Liver (tissue), 9 donors: ENCODE data around the gene RASA1. TPM values are rescaled to one million over a fixed set of nuclear protein-coding genes. Genes with fewer than 3 reads are reported as not detected.

Experiments used
- DNase-seq: peaks from one replicate; pipeline ENCODE4 v3.0.0-alpha.2; 2017; ENCODE audit warnings: low spot score
- H3K27ac ChIP-seq, 2 donors: one replicate each; pipeline ENCODE4 v1.7.0; 2013; ENCODE audit warnings: inconsistent platforms in 2 of 2, low read length in 2 of 2, control low read depth in 1 of 2, low read depth in 1 of 2, mild to moderate bottlenecking in 1 of 2
- H3K27me3 ChIP-seq, 4 donors: one replicate each; pipeline versions ENCODE4 v1.6.1 to v1.7.0; 2013; ENCODE audit warnings: low read length in 3 of 4, inconsistent platforms in 1 of 4, mild to moderate bottlenecking in 1 of 4, moderate library complexity in 1 of 4; ENCODE audit not compliant: control insufficient read depth in 4 of 4, insufficient read depth in 4 of 4
- H3K36me3 ChIP-seq, 4 donors: one replicate each; pipeline versions ENCODE4 v1.6.1 to v1.7.0; 2013; ENCODE audit warnings: low read length in 3 of 4, mild to moderate bottlenecking in 3 of 4, low read depth in 1 of 4, moderate library complexity in 1 of 4; ENCODE audit not compliant: control insufficient read depth in 4 of 4, insufficient read depth in 3 of 4
- H3K4me1 ChIP-seq, 4 donors: one replicate each; pipeline versions ENCODE4 v1.6.1 to v1.7.0; 2013; ENCODE audit warnings: low read length in 3 of 4, mild to moderate bottlenecking in 3 of 4, moderate library complexity in 1 of 4; ENCODE audit not compliant: control insufficient read depth in 4 of 4, insufficient read depth in 4 of 4
- H3K4me3 ChIP-seq, 3 donors: one replicate each; pipeline versions ENCODE4 v1.6.1 to v1.7.0; 2013; ENCODE audit warnings: low read length in 3 of 3, control low read depth in 1 of 3, low read depth in 1 of 3, mild to moderate bottlenecking in 1 of 3
- H3K9ac ChIP-seq, 2 donors: one replicate each; pipeline ENCODE4 v1.7.0; 2013; ENCODE audit warnings: low read length in 2 of 2, mild to moderate bottlenecking in 2 of 2, moderate library complexity in 2 of 2, control low read depth in 1 of 2, low read depth in 1 of 2
- H3K9me3 ChIP-seq, 4 donors: one replicate each; pipeline versions ENCODE4 v1.6.1 to v1.7.0; 2013; ENCODE audit warnings: low read length in 3 of 4; ENCODE audit not compliant: control insufficient read depth in 4 of 4
- CTCF ChIP-seq: fragments of 150-350 bp; IDR thresholded peaks from 2 replicates; pipeline ENCODE4 v1.5.1; 2017; ENCODE audit warnings: improper control_type of control experiment, low read depth, low read length; ENCODE audit not compliant: missing input control
- EGR1 ChIP-seq, 2 donors: IDR thresholded peaks; 2 replicates each; pipeline ENCODE4 v1.6.1; 2016 to 2018; ENCODE audit warnings: antibody characterized with exemption in 2 of 2, low read depth in 2 of 2
- FOXA1 ChIP-seq: IDR thresholded peaks from 2 replicates; pipeline ENCODE4 v1.6.1; 2016; ENCODE audit warnings: antibody characterized with exemption
- FOXA2 ChIP-seq: IDR thresholded peaks from 2 replicates; pipeline ENCODE4 v1.6.1; 2016; ENCODE audit warnings: antibody characterized with exemption
- GABPA ChIP-seq, 2 donors: IDR thresholded peaks in 1 of 2; conservative IDR thresholded peaks in 1 of 2; 2 replicates each; pipeline ENCODE4 v1.6.1; 2016; ENCODE audit warnings: antibody characterized with exemption in 2 of 2, mild to moderate bottlenecking in 1 of 2, moderate library complexity in 1 of 2
- HNF4A ChIP-seq, 2 donors: conservative IDR thresholded peaks; 2 replicates each; pipeline ENCODE4 v1.6.1; 2016; ENCODE audit warnings: antibody characterized with exemption in 2 of 2, mild to moderate bottlenecking in 2 of 2
- HNF4G ChIP-seq: IDR thresholded peaks from 2 replicates; pipeline ENCODE4 v1.6.1; 2016; ENCODE audit warnings: antibody characterized with exemption
- JUND ChIP-seq, 2 donors: IDR thresholded peaks; 2 replicates each; pipeline ENCODE4 v1.6.1; 2016; ENCODE audit warnings: antibody characterized with exemption in 2 of 2
- NR2F2 ChIP-seq: IDR thresholded peaks from 2 replicates; pipeline ENCODE4 v1.6.1; 2016; ENCODE audit warnings: antibody characterized with exemption
- RAD21 ChIP-seq, 2 donors: IDR thresholded peaks; 2 replicates each; pipeline ENCODE4 v1.6.1; 2016; ENCODE audit warnings: antibody characterized with exemption in 2 of 2, mild to moderate bottlenecking in 2 of 2
- REST ChIP-seq: IDR thresholded peaks from 2 replicates; pipeline ENCODE4 v1.6.1; 2016; ENCODE audit warnings: antibody characterized with exemption, mild to moderate bottlenecking
- RXRA ChIP-seq, 2 donors: IDR thresholded peaks; 2 replicates each; pipeline ENCODE4 v1.6.1; 2017 to 2018; ENCODE audit warnings: antibody characterized with exemption in 2 of 2, mild to moderate bottlenecking in 1 of 2
- SP1 ChIP-seq: IDR thresholded peaks from 2 replicates; pipeline ENCODE4 v1.6.1; 2018; ENCODE audit warnings: antibody characterized with exemption, mild to moderate bottlenecking
- TAF1 ChIP-seq: conservative IDR thresholded peaks from 2 replicates; pipeline ENCODE4 v1.6.1; 2016; ENCODE audit warnings: antibody characterized with exemption, mild to moderate bottlenecking
- YY1 ChIP-seq: IDR thresholded peaks from 2 replicates; pipeline ENCODE4 v1.6.1; 2016; ENCODE audit warnings: antibody characterized with exemption, mild to moderate bottlenecking
- ZBTB33 ChIP-seq: IDR thresholded peaks from 2 replicates; pipeline ENCODE4 v1.6.1; 2016; ENCODE audit warnings: antibody characterized with exemption
- WGBS: extraction: QIAGEN DNeasy Blood & Tissue Kit; methylation state at CpG from one replicate; pipeline ENCODE4 v1.1.7; 2013; 5-methylcytosine and 5-hydroxymethylcytosine counted together
- polyA plus RNA-seq, 2 donors: library from polyadenylated mRNA; stranded (reverse) in 1 of 2; unstranded in 1 of 2; fragments of 200-250 nt in 1 of 2; fragments of >200 nt in 1 of 2; fragmentation: Nextera tagmentation in 1 of 2; extraction: Ambion mirVana in 1 of 2; gene quantifications; one replicate each; pipeline versions ENCODE4 v1.2.1 to v1.2.3, GENCODE V29; 2013 to 2015
- total RNA-seq, 2 donors: library from RNA; depleted of rRNA; stranded (reverse); fragments of >200 nt; gene quantifications; one replicate each; pipeline ENCODE4 v1.2.3, GENCODE V29; 2014
- TF ChIP-seq, protein P1 (sequence below): IDR thresholded peaks from 2 replicates; pipeline ENCODE4 v1.6.1; 2016; ENCODE audit warnings: antibody characterized with exemption
- TF ChIP-seq, protein P2 (sequence below): IDR thresholded peaks from 2 replicates; pipeline ENCODE4 v1.6.1; 2016; ENCODE audit warnings: antibody characterized with exemption
- donor health status: healthy.
- donor health status: healthy.
- donor health status: healthy.
- donor health status: healthy.
- donor health status: healthy.

RASA1 gene
- total and polyA plus RNA-seq, 4 donors = 3.7 to 18.1 (median 7.0) TPM

DNA sequence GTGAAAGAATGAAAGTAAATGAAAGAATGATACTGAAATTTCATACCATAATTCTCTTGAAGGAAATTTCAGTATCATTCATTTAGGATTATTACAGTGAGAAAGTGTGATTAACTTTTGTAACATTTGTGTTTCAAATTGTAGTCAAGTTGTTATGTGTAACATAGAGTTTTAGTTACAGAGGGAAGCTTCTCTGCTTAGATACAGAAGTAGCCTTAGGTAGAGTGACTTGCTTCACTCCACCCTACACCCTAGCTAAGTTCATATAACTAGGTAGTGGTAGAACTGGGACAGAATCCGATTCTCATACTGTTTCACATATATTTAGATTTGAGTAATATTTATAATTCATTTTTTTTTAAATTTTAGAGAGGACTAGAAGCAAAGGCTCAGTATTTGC, 9.0 kb downstream of the RASA1 start:
- 97% methylated on average over 1 of the region's 1 CpG for WGBS
- H3K4me1 ChIP-seq = peaks cover 0 to 6% (median 0%) of the 10 kb centered on the region in 4 donors

More for the DNA sequence above, 9.0 kb downstream of the RASA1 start:
- Histone ChIP-seq H3K27ac (no peak overlapping the region), H3K9me3 (no peaks in the 10 kb centered on the region), H3K27me3 (no peaks in the 10 kb centered on the region), H3K9ac (no peak overlapping the region), H3K36me3 (no peaks in the 10 kb centered on the region), H3K4me3 (no peak overlapping the region)
- DNase-seq = no peak
- TF ChIP-seq, protein P1, sequence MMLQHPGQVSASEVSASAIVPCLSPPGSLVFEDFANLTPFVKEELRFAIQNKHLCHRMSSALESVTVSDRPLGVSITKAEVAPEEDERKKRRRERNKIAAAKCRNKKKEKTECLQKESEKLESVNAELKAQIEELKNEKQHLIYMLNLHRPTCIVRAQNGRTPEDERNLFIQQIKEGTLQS = no peak
- TF ChIP-seq NR2F2 (no peak), SP1 (no peak), HNF4G (no peak), REST (no peak), FOXA1 (no peak), YY1 (no peak), RXRA (IDR thresholded peaks at IDR 0.05) (no peak), EGR1 (IDR thresholded peaks at IDR 0.05; ENCODE audit: low read depth in 2 of 2) (no peak), HNF4A (conservative IDR thresholded peaks at IDR 0.05) (no peak), TAF1 (no peak), ZBTB33 (no peak), CTCF (no peak), JUND (IDR thresholded peaks at IDR 0.05) (no peak), RAD21 (IDR thresholded peaks at IDR 0.05) (no peak), GABPA (IDR thresholded peaks at IDR 0.05 in 1 of 2, conservative IDR thresholded peaks at IDR 0.05 in 1 of 2) (no peak), FOXA2 (no peak)
- TF ChIP-seq, protein P2, sequence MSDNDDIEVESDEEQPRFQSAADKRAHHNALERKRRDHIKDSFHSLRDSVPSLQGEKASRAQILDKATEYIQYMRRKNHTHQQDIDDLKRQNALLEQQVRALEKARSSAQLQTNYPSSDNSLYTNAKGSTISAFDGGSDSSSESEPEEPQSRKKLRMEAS = no peak
